DOHH2 (cell line): ENCODE results near the gene C11orf42.

Experiments
- CTCF ChIP-seq: fragments of 200-600 bp; sonication (generic); IDR thresholded peaks from one replicate; pipeline ENCODE4 v1.5.1; 2014; ENCODE audit warnings: antibody characterized with exemption, mild to moderate bottlenecking, low read depth, low read length; ENCODE audit not compliant: poor library complexity, severe bottlenecking
- EZH2phosphoT487 ChIP-seq: fragments of 200-600 bp; sonication (generic); IDR thresholded peaks from 2 replicates; pipeline ENCODE4 v1.6.1; 2017; ENCODE audit warnings: borderline replicate concordance, mild to moderate bottlenecking, antibody characterized with exemption, low read length, moderate library complexity, mixed read lengths

- TF ChIP-seq CTCF, result no peak
- TF ChIP-seq EZH2phosphoT487, result no peak
Measured at GRCh38 chr11:6233984-6234386, 28.6 kb downstream of the C11orf42 start.
